Thyroid gland (tissue), 4 donors: Measurements from ENCODE around the gene FBXL13.

ENCODE experiments used
- POLR2A ChIP-seq, 2 donors: fragments of 450-650 bp; IDR thresholded peaks; one replicate each; pipeline ENCODE4 v1.6.1; 2017; ENCODE audit warnings: antibody characterized with exemption in 2 of 2, mild to moderate bottlenecking in 2 of 2, moderate library complexity in 1 of 2
- TF ChIP-seq, protein P1 (sequence below), 6 experiments: fragments of 200-600 bp in 3 of 6; fragments of 450-650 bp in 3 of 6; sonication (generic) in 3 of 6; IDR thresholded peaks; one replicate each; pipeline ENCODE4 v1.5.1; 2016 to 2019; ENCODE audit warnings: antibody characterized with exemption in 6 of 6, mild to moderate bottlenecking in 2 of 6, inconsistent platforms in 1 of 6, moderate library complexity in 1 of 6

DNA sequence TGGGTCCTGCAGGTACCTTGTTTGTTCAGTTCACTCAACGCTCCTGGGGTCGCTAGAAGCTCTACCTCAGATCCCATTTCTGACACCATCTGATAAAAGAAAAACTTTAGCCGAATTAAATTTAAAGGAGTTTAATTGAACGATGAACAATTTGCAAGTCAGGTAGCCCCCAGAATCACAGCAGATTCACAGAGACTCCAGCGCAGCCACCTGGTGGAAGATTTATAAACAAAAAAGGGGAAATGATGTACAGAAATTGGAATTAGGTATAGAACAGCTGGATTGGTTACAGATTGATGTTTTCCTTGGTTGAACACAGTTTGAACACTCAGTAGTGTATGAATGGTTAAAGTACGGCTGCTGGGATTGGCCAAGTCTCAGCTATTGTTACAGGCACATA is 23.1 kb downstream of the FBXL13 start:
- TF ChIP-seq POLR2A (IDR thresholded peaks at IDR 0.05) = no peak
- TF ChIP-seq, protein P1, sequence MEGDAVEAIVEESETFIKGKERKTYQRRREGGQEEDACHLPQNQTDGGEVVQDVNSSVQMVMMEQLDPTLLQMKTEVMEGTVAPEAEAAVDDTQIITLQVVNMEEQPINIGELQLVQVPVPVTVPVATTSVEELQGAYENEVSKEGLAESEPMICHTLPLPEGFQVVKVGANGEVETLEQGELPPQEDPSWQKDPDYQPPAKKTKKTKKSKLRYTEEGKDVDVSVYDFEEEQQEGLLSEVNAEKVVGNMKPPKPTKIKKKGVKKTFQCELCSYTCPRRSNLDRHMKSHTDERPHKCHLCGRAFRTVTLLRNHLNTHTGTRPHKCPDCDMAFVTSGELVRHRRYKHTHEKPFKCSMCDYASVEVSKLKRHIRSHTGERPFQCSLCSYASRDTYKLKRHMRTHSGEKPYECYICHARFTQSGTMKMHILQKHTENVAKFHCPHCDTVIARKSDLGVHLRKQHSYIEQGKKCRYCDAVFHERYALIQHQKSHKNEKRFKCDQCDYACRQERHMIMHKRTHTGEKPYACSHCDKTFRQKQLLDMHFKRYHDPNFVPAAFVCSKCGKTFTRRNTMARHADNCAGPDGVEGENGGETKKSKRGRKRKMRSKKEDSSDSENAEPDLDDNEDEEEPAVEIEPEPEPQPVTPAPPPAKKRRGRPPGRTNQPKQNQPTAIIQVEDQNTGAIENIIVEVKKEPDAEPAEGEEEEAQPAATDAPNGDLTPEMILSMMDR (IDR thresholded peaks at IDR 0.05) = no peak
